RKO (cell line): Measurements from ENCODE around the gene MRAS.
"Not testable (repeated sequence)": the region's sequence is repeated elsewhere in the genome, so short reads cannot be mapped to it uniquely, and the experiment has no call there.

Experiments used
- DNase-seq: peaks from one replicate; pipeline ENCODE4 v3.0.0-alpha.2; 2016; ENCODE audit warnings: low spot score

MRAS gene

GRCh38 chr3:138367326-138367850, 19.0 kb downstream of the MRAS start:
- DNase-seq: no peak

DNA sequence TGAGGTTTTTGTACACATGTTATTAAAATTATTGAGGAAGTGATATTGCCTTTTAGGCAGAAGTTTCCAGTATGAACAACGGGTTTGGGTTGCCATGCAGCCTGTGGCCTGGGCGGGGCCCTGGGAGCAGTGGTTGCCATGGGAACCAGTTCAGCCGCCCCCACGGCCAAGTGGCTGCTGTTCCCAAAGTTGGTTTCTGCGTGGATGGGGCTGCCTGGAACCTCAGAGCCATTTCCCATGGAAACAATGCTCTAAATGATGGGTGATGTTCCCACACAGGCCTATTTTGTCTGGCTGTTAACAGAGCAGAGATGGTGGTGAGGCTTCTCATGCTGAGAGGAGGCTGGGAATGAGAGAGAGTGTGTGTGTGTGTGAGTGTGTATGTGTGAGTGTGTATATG, 19.5 kb downstream of the MRAS start:
- no peak for DNase-seq

- no peak for DNase-seq
Observed at GRCh38 chr3:138369151-138369900, 20.9 kb downstream of the MRAS start.

DNA sequence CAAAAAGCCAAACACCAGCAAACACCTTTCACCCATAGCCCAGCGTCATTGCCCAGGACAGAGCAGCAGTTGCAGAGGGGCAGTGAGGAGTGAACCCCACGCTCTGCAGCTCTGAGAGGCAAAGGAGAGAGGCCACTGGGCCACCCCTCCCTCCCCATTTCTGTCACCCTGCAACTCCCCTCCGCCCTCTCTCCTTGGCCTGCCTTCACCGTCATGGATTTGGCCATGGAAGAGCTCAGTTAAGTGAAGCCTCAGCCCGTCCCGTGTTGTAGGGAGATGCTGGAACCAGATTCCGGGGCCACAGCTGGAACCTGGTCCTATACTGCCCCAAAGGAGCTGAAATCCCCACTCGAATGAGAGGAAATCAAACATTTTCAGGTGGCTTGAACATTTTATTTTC, 21.9 kb downstream of the MRAS start:
- no peak for DNase-seq

DNA sequence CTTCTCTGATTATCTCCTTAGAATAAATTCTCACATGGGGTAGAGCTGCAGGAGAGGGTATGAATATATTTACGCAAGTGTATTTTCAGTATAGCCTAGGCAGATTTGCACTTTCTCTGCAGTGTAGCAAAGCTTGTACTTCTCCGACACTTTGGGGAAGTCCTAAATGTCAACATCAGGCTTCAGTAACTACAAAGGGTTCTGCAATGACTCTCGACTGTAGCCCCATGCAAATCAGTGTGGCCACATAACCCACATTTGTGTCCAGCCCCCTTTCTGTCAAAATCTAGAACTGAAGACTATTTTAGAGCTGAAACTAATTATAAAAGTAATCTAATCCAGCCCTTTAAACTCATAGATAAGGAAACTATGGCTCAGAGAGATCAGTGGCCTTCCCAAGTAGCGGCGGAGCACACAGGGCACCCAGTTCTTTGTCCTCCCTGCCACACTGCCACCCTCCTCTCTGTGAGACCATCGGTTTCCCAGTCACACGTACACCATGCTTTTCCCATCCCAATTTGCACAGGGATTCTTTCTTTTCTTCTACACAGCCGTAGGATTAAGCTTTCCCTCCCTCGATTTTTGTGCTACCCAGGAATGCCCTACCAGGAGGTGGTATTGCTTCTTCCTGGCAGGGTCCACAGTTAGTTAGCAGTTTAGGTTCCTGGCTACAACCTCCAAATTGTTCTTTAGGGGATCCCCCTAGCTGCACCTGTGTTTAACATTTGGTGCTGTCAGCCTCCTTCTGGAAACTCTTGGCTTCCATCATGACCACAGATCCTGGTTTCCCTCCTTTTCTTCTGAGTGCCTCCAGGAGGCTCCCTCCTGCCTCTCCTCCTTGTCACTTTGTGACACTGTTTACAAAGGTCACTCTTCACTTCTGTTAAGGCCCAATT, 22.9 kb downstream of the MRAS start:
- DNase-seq: no peak

DNA sequence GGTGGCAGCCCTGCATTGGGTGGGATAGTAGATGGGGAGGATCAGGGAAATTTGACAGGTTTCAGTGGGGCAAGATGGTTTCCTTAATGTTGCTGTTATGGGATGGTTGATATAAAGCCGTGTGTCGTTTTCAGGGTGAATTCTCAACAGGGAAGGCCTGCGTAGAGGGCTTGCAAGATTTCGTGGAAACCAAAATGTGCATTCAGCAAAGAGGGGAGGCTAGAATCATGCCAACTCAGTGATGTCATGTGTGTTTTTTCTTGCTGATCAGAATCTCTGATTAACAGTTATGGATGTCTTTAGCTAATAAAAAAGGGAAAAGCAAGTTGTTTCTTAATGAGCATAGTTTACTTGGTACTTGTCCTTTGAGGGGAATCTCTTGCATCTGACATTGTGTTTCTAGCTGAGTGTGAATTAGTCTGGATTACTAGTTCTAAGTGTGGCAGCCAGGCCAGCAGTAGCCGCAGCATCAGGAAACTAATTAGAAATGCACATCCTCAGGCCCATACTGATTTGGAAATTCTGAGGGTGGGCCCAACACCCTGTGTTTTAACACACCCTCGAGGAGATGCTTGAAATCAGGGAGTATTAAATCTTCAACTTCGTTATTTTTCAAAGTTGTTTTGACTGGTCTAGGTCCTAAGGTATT, 24.8 kb downstream of the MRAS start:
- DNase-seq: no peak

DNA sequence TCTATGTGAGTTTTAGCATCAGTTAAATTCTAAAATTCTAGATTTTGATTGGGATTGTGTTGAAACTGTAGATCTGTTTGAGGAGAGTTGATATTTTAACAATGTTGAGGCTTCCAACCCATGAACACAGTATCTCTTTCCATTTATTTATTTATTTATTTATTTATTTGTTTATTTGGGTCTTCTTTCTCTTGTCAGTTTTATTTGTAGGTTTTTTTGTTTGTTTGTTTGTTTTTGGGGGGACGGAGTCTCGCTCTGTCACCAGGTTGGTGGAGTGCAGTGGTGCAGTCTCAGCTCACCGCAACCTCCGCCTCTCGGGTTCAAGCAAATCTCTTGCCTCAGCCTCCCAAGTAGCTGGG, 25.3 kb downstream of the MRAS start:
- DNase-seq: no peak

GRCh38 chr3:138374573-138375134, 26.3 kb downstream of the MRAS start:
- DNase-seq: no peak

- DNase-seq: no peak
Observed at GRCh38 chr3:138375447-138375846, 27.1 kb downstream of the MRAS start.

DNA sequence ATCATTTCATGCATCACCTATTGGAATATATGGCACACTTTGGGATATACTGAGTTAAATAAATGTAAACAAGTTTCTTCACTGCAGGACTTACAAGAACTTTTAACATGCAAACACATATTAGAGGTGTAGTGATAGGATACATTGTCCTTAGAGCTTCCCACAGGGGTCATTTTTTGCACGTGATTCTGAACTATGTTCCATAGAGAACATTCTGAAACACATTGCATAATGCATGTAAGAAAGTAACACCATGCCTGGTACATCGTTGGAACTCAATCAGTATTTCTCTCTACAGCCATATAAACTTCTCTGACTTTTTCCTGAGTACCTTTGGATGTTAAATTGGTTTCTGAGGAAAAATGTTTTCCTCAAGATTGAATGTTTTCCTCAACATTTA, 28.3 kb downstream of the MRAS start:
- DNase-seq: no peak

GRCh38 chr3:138377212-138377611, 28.8 kb downstream of the MRAS start:
- not testable (repeated sequence) for DNase-seq

DNA sequence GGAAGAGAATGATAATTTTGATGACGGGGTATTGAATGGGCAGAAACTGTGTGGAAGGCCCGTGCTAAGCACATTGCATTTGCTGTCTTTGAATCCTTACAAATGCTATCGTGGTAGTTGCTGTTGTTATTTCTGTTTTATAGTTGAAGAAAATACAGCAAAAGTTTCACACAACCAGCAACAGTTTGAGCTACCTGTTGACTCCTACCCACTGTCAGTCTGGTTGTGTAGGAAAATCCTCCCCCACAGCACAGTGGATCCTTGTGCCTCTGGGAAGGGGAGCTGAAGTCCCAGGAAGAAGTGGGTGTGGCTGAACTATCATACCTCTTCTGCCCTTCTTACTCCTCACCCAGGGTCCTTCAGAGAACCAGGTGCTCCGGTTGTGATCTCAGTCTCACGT, 29.4 kb downstream of the MRAS start:
- no peak for DNase-seq

- DNase-seq: no peak
Observed at GRCh38 chr3:138378331-138378730, 30.0 kb downstream of the MRAS start.

GRCh38 chr3:138378990-138379389, 30.6 kb downstream of the MRAS start:
- no peak for DNase-seq

GRCh38 chr3:138381413-138381901, 33.1 kb downstream of the MRAS start:
- DNase-seq: no peak

DNA sequence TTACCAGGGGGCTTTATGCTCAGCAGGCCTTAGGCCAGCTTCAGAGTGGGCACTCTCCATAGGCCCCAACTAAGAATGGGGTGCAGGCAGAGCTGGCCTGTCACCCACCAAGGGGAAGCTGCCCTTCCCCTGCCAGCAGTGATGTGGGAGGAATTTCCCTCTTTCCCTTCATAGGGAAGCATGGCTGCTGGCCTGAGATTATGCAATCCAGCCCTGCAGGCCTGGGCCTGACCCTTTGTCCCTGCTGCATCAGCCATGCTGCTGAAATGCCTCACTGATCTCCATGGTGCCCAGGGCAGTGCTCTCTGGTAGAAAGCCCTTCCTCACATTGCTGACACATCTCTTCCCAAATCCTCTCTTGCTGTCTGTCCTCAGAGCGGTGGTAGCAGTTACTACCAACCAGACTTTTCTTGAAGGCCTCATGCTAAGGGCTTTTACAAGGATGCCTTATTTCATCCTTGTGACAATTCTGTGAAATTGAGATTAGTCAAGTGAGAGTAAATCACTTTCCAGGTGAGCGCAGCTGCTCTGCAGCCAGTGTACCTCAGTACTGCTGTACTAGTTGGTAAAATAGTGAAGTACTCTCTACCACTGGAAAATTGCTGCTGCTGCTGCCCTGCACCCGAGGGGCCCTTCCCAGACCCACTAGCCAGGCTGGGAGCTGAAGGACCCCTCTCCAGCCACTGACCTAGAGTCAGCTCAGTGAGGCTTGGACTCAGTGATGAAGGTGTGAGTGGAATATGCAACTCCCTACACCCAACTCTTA, 33.8 kb downstream of the MRAS start:
- DNase-seq: no peak

DNA sequence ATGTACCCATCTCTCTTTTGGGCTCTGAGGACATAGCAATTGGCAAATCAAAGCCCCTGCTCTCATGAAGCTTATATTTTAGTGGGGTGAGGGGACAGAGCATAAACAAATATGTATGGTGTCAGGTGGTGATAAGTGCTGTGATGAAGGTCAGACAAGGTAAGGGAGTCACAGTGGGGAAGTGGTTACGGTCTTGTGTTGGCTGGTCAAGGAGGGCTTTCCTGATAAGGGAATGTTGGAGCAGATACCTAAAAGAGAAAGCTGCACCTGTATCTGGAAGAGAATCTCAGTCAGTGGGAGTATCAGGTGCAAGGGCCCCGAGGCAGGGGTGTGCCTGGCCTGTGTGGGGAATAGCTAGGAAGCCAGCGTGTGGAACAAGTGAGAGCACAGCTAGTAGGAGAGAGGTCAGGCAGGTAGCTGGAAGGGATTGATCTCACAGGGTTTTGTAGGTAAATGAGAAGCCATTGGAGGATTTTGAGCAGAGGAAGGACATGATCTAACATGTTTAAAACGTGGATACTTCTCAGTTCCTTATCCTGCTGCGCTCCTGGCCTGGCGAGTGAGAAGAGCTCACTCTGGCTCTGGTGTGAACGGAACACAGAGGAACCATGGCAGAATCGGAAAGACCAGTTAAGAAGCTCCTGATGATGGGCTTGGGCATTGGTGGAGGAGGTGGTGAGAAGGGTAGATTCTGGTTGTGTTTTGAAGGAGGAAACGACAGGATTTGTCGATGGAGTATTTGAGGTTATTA, 35.5 kb downstream of the MRAS start:
- DNase-seq: no peak

- DNase-seq: no peak
Observed at GRCh38 chr3:138384531-138384930, 36.2 kb downstream of the MRAS start.

- DNase-seq: no peak
Observed at GRCh38 chr3:138384976-138385375, 36.6 kb downstream of the MRAS start.

GRCh38 chr3:138389144-138389601, 40.8 kb downstream of the MRAS start:
- no peak for DNase-seq
